GM18861 (cell line): ENCODE measurements around the gene RPUSD4.

Experiments
- ATAC-seq: cut with Tn5 transposase; IDR thresholded peaks from one replicate; pipeline ENCODE4 v1.9.1; 2021; ENCODE audit not compliant: unreplicated experiment

The RPUSD4 gene

DNA sequence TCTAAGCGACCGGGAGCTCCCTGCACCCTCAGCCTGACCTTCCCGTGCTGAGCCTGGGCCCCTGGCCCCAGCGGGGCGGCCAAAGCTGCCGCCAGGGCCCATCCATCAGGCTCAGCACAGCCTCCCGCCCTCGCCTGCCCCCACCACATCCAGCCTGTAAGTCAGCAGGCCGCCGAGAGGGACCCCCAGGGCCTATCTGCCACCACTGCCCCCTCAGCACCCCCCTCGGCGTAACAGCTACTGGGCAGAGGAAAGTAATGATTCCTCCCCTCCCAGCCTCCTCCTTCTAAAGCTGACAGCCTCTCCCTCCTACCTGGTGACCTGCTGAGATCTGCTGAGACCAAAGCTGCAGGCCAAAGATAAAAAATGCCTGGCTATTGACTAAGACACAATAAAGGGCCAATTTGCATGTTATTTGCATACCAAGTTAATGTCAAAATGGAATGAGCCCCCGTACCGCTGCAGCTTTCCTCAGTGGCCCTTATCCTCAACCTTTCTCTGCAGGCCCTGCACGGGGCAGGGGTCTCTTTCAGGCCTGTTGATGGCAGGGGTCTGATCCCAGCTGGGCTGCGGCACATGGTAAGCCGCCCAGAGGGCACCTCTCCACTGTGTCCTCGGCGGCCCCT, 51.6 kb downstream of the RPUSD4 start:
- no peak for ATAC-seq

GRCh38 chr11:126158054-126158791, 53.2 kb downstream of the RPUSD4 start:
- no peak for ATAC-seq

DNA sequence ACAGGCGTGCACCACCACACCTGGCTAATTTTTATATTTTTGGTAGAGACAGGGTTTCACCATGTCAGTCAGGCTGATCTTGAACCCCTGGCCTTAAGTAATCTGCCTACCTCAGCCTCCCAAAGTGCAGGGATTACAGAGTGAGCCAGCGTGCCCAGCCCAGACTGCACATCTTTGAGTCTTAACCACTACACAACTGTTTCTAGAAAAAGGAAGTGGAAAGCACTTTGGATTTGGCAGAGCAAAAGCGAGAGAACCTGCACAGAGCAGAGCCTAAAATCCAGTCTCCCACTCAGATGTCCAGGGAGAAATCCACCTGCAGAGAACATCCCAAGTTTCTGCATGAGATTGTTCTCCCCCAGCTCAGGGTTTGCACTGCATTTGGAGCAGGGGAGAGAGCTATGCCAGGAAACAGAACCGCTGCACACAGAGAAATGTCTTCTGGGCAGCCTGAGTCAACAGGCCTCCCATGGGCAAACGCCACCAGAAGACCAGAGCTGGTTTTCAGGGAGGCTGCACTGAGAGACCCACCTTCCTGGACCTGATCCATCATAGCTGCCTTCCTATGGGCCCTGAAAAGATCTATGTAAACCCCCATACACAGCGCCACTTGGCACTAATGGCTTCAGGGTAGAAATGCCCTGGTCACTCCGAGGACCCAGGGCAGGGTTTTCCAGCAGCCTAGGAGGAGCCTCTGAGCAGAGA, 54.0 kb downstream of the RPUSD4 start:
- ATAC-seq: no peak

- no peak for ATAC-seq
Observed at GRCh38 chr11:126156814-126157213, 54.6 kb downstream of the RPUSD4 start.

DNA sequence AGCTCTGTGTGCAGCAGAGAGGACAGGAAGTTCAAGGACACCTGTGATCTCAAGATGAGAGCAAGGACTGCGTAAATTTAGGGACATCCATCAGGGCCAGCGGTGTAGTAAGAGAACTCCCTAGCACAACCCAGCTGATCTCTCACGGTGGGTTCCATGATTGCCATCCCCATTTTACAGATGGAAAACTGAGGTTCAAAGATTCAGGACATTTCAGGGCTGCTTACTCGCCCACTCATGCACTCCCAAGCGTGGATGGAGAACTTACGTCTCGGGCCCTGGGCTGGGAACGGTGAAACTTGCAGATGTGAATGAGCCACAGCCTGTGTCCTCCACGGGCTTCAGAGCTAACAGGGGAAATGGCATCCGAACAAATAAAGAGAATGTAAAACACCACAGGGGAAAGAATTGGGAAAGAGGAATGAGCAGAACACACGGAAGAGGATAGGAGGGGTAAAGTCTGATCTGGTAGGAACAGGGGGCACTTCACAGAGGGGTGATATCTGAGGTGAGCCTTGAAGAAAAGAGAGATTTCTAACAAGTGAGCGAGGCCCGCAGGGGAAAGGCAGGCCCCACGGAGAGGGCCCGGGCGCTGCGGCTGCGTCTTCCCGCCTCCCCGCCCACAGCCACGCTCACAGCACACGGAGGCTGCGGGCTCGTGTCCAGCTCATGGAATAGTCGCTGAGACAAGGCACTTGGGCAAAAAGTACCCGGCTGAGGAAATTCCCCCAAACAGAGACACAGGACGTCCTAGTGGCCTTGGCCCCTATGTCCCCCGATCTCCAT, 55.9 kb downstream of the RPUSD4 start:
- no peak for ATAC-seq

DNA sequence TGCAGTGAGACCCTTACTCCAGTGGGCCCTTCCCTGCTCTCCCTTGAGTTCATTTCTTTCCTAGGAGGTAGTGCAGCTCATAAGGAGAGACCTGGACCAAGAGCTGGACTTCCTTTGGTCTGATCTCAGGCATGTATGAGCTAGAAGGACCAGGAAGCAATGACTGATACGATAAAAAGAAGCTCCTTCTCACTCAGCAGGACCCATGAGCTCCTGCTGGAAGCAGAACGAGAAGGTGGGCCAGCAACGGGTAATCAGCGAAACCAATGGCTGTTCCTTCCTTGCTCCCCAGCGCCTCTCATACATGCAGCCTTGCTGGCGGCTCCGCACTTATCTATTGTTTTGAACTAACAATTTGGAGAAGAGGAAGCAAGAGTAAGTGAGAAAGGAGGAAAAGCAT, 56.8 kb downstream of the RPUSD4 start:
- no peak for ATAC-seq

- ATAC-seq: no peak
Observed at GRCh38 chr11:126153972-126154371, 57.5 kb downstream of the RPUSD4 start.

DNA sequence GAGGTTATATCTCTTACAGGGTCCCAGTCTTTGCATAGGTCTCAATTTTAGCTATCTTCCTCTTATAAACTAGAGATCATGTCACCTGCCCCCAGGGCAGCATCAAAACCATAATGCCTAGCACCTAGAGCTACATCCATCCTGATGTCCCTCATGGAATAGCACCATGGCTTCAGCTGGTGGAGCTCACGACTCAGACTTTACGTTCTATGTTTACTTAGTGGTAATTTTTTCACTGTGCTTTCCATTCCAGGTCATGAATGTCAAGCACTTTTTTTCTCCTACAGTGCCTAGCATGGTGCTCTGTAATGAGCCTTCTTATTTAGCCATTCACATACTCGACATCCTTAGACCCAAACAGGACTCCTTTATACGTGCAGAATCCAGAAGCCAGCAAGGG, 58.4 kb downstream of the RPUSD4 start:
- ATAC-seq: no peak

GRCh38 chr11:126152586-126152985, 58.9 kb downstream of the RPUSD4 start:
- no peak for ATAC-seq

DNA sequence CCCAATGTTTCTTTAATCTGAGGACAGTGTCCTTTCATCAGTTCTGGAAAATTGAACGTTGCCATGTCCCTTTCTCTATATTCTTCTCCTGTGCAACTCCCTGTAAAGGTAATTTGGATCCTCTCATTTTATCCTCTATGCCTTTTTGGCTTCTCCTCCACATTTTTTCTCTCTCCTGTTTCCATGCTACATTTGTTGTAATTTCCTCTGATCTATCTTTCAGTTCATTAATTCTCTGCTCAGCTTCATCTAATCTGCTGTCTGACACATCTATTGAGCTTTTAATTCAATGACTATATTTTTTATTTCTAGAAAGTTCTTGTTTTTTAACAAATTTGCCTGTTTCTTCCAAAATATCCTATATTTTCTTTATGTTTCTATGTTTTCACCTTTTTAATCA, 59.3 kb downstream of the RPUSD4 start:
- ATAC-seq: no peak
